MM.1S (cell line): Measurements from ENCODE around the gene F3.

Experiments used
- DNase-seq: peaks from one replicate; pipeline ENCODE4 v3.0.0-alpha.2; 2015
- H2AFZ ChIP-seq: fragments of 300-600 bp; sonication (generic); 2 replicates; pipeline ENCODE4 v1.6.0; 2016; ENCODE audit warnings: antibody characterized with exemption, low read length
- H3F3A ChIP-seq: fragments of 300-600 bp; sonication (generic); 2 replicates; pipeline ENCODE4 v1.6.1; 2016; ENCODE audit warnings: mild to moderate bottlenecking, antibody characterized with exemption, low read length, moderate library complexity, mixed read lengths; ENCODE audit not compliant: insufficient read depth
- H3K27ac ChIP-seq: fragments of 300-600 bp; sonication (generic); 2 replicates; pipeline ENCODE4 v1.5.1; 2016; ENCODE audit warnings: mild to moderate bottlenecking, low read length
- H3K27me3 ChIP-seq: fragments of 300-600 bp; sonication (generic); replicated peaks from 2 replicates; pipeline ENCODE4 v1.6.0; 2016; ENCODE audit warnings: low read length; ENCODE audit not compliant: insufficient read depth
- H3K36me3 ChIP-seq: fragments of 300-600 bp; sonication (generic); replicated peaks from 2 replicates; pipeline ENCODE4 v1.6.1; 2016; ENCODE audit warnings: mild to moderate bottlenecking, low read length, mixed read lengths; ENCODE audit not compliant: insufficient read depth
- H3K4me1 ChIP-seq: fragments of 300-600 bp; sonication (generic); 2 replicates; pipeline ENCODE4 v1.6.1; 2016; ENCODE audit warnings: low read length, mixed read lengths
- H3K4me2 ChIP-seq: fragments of 300-600 bp; sonication (generic); 2 replicates; pipeline ENCODE4 v1.6.0; 2016; ENCODE audit warnings: low read depth, low read length
- H3K4me3 ChIP-seq: fragments of 300-600 bp; sonication (generic); 2 replicates; pipeline ENCODE4 v1.5.1; 2016; ENCODE audit warnings: low read length, mixed read lengths
- H3K79me2 ChIP-seq: fragments of 300-600 bp; sonication (generic); 2 replicates; pipeline ENCODE4 v1.6.1; 2016; ENCODE audit warnings: mixed run types, low read length, mixed read lengths
- H3K9ac ChIP-seq: fragments of 300-600 bp; sonication (generic); 2 replicates; pipeline ENCODE4 v1.6.1; 2016; ENCODE audit warnings: low read length, mixed read lengths
- H3K9me2 ChIP-seq: fragments of 300-600 bp; sonication (generic); replicated peaks from 2 replicates; pipeline ENCODE4 v1.6.1; 2016; ENCODE audit warnings: mild to moderate bottlenecking, low read length, mixed read lengths; ENCODE audit not compliant: insufficient read depth
- H3K9me3 ChIP-seq: fragments of 300-600 bp; sonication (generic); replicated peaks from 2 replicates; pipeline ENCODE4 v1.6.1; 2016; ENCODE audit warnings: mild to moderate bottlenecking, low read length, mixed read lengths; ENCODE audit not compliant: insufficient read depth
- H4K20me1 ChIP-seq: fragments of 300-600 bp; sonication (generic); 2 replicates; pipeline ENCODE4 v1.6.1; 2016; ENCODE audit warnings: mild to moderate bottlenecking, low read length, moderate library complexity, mixed read lengths; ENCODE audit not compliant: insufficient read depth
- EZH2 ChIP-seq: fragments of 300-600 bp; sonication (generic); optimal IDR thresholded peaks from 2 replicates; pipeline ENCODE3; 2017; ENCODE audit warnings: low read depth, mild to moderate bottlenecking, antibody characterized with exemption, low read length, mixed read lengths
- EZH2phosphoT487 ChIP-seq: fragments of 300-600 bp; sonication (generic); IDR thresholded peaks from 2 replicates; pipeline ENCODE4 v1.6.1; 2018; ENCODE audit warnings: antibody characterized with exemption, low read length
- TF ChIP-seq, protein P1 (sequence below): fragments of 300-600 bp; sonication (generic); IDR thresholded peaks from 2 replicates; pipeline ENCODE4 v1.5.1; 2016; ENCODE audit warnings: antibody characterized with exemption, low read length, mixed read lengths

The F3 gene

DNA sequence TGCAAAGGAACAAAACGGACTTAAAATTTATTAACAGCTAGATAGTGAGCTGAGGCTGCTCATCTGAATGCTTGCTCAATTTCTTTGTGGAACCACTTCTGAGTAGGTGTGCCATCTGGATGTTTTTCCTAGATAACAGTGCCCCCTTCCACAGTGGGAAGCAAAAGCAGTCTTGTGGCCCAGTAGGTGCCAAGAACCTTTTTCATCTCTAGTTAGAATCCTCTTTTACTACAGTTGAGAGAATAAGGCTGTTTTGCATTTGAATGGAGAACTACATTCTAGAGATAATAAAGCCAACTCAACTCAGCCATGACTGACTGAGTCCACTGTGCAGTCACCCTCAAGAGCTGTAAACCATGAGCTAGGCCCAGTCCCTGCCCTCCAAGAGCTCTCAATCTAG, 13.3 kb downstream of the F3 start:
- no peaks in the 10 kb centered on the region for H4K20me1 ChIP-seq
- H3K4me3 ChIP-seq = no peak overlapping the region
- H3K4me1 ChIP-seq = no peaks in the 10 kb centered on the region
- H3K79me2 ChIP-seq = no peaks in the 10 kb centered on the region
- no peaks in the 10 kb centered on the region for H3K36me3 ChIP-seq
- no peak overlapping the region for H3K27ac ChIP-seq
- H3K27me3 ChIP-seq = no peaks in the 10 kb centered on the region
- DNase-seq = no peak
- TF ChIP-seq, protein P1, sequence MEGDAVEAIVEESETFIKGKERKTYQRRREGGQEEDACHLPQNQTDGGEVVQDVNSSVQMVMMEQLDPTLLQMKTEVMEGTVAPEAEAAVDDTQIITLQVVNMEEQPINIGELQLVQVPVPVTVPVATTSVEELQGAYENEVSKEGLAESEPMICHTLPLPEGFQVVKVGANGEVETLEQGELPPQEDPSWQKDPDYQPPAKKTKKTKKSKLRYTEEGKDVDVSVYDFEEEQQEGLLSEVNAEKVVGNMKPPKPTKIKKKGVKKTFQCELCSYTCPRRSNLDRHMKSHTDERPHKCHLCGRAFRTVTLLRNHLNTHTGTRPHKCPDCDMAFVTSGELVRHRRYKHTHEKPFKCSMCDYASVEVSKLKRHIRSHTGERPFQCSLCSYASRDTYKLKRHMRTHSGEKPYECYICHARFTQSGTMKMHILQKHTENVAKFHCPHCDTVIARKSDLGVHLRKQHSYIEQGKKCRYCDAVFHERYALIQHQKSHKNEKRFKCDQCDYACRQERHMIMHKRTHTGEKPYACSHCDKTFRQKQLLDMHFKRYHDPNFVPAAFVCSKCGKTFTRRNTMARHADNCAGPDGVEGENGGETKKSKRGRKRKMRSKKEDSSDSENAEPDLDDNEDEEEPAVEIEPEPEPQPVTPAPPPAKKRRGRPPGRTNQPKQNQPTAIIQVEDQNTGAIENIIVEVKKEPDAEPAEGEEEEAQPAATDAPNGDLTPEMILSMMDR = no peak
- TF ChIP-seq EZH2 = no peak
- no peak for TF ChIP-seq EZH2phosphoT487
- no peaks in the 10 kb centered on the region for H3K9me3 ChIP-seq
- no peak overlapping the region for H3K9ac ChIP-seq
- no peaks in the 10 kb centered on the region for H3F3A ChIP-seq
- H3K4me2 ChIP-seq = no peak overlapping the region
- H3K9me2 ChIP-seq = no peaks in the 10 kb centered on the region
- H2AFZ ChIP-seq = no peak overlapping the region

DNA sequence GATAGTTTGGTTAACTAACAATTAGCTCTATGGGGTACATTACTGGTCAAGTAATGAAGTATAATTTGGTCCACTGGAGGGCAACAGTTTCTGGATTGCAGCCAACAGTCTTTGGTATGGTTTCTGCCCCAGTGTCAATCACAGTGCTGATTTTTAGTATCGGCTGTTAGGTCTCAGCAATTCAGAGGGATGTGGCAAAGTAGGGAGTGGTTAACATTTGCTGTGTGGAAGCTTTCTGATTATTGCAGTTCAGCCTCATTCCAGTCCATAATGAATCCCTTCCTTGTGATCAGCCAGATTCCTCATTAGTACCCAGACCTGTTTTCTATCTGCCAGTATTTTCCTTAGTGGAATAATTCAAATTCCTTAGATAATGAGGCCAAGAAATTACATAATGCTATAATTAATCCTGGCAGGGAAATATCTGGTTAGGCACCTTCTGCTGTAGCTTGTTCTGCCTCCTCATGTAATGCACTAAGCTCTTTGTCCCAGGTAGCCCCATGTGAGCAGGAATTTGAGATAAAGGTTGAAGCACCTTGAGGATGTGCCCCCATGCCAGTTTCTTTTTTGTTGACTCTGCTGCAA, 14.0 kb downstream of the F3 start:
- Histone ChIP-seq H3F3A (no peaks in the 10 kb centered on the region), H3K9me3 (no peaks in the 10 kb centered on the region), H3K9ac (no peak overlapping the region), H2AFZ (no peak overlapping the region), H3K4me2 (no peak overlapping the region), H3K27ac (no peak overlapping the region), H3K79me2 (no peaks in the 10 kb centered on the region), H3K27me3 (no peaks in the 10 kb centered on the region), H4K20me1 (no peaks in the 10 kb centered on the region), H3K9me2 (no peaks in the 10 kb centered on the region), H3K4me3 (no peak overlapping the region), H3K36me3 (no peaks in the 10 kb centered on the region), H3K4me1 (no peaks in the 10 kb centered on the region)
- DNase-seq = no peak
- TF ChIP-seq, protein P1 = no peak
- no peak for TF ChIP-seq EZH2phosphoT487
- no peak for TF ChIP-seq EZH2

DNA sequence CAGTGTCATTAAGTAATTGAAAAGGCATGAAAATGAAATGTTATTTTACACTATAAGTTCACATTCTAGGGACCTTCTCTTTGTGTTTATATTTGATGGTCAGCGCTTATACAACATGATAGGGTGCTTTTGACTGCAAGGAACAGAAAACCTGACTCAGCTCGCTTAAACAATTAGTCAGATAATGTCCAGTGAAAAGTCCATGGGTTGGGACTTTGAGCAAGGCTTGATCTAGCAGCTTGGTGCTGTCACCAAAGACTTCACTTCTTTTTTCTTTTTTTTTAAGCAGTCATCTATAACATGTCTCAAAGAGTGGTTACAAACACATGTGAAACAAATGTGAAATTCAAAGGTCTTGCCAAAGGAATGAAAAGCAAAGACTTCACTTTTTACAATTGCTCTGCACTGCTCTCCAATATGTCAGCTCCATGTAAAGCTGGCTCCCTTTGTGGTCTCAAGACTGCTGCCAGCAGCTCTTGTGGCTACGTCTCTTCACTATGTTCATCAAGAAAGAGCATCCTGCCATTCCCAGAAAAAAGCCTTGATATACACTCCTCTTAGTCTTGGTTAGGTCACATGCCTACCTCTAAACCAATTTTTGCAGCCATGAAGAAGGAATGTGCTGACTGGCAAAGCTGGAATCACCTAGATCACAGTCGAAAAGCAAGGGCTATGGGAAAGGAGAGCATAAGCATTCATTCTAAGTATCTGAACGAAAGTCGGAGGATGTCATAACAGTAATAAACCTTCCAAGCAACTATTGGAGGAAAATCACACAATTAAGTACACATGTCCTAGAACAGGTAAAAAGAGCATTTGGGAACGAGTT, 15.2 kb downstream of the F3 start:
- no peak overlapping the region for H3K4me2 ChIP-seq
- no peaks in the 10 kb centered on the region for H3F3A ChIP-seq
- H4K20me1 ChIP-seq = no peaks in the 10 kb centered on the region
- no peak overlapping the region for H2AFZ ChIP-seq
- DNase-seq = no peak
- no peaks in the 10 kb centered on the region for H3K36me3 ChIP-seq
- H3K4me3 ChIP-seq = no peak overlapping the region
- H3K27ac ChIP-seq = no peak overlapping the region
- H3K9ac ChIP-seq = no peak overlapping the region
- H3K79me2 ChIP-seq = no peaks in the 10 kb centered on the region
- no peak for TF ChIP-seq EZH2
- TF ChIP-seq, protein P1 = no peak
- no peak for TF ChIP-seq EZH2phosphoT487
- no peaks in the 10 kb centered on the region for H3K27me3 ChIP-seq
- H3K4me1 ChIP-seq = no peaks in the 10 kb centered on the region
- no peaks in the 10 kb centered on the region for H3K9me2 ChIP-seq
- no peaks in the 10 kb centered on the region for H3K9me3 ChIP-seq
